Measurements from ENCODE around the gene ITM2B. TPM values are rescaled to one million over a fixed set of nuclear protein-coding genes. Genes with fewer than 3 reads are reported as not detected.

ITM2B gene
- total RNA-seq, 1 experiment from 2014 or later, result 178 TPM

DNA sequence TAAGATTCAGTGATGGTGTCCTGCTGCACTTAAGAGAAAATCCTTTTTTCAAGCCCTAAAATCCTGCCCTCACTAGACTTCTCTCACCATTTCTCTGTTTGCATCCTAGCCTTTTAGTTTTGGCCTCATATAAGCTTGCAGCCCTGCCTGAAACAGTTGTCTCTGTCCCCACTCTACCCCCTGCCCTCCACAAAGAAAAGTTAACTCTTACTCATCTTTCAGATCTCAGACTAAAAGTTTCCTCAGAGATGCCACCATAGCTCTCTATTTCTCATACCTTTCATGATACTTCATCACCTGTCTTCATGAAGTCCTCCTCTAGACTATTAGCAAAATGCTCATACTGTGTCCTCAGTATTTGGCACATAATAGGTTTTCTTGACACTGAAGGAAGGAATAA lies 33.1 kb downstream of the ITM2B start:
- Mint-ChIP-seq H3K27me3 (ENCODE audit: low read depth) (no peaks in the 10 kb centered on the region), H3K4me3 (no peak overlapping the region), H3K9me3 (no peaks in the 10 kb centered on the region), H3K27ac (no peak overlapping the region), H3K4me1 (peaks cover 17% of the 10 kb centered on the region), H3K36me3 (peaks cover 15% of the 10 kb centered on the region)
- ATAC-seq, result no peak
- TF ChIP-seq ZNF263 (CRISPR knock-in tag; IDR thresholded peaks at IDR 0.05; ENCODE audit: low read depth) (no peak), NFYB (CRISPR knock-in tag; conservative IDR thresholded peaks at IDR 0.05; ENCODE audit: low read depth) (no peak), SP1 (CRISPR knock-in tag; conservative IDR thresholded peaks at IDR 0.05) (no peak), MAX (CRISPR knock-in tag; IDR thresholded peaks at IDR 0.05) (no peak), CTCF (IDR thresholded peaks at IDR 0.05) (no peak), ZNF138 (CRISPR knock-in tag; conservative IDR thresholded peaks at IDR 0.05) (no peak), NR2C2 (CRISPR knock-in tag; IDR thresholded peaks at IDR 0.05) (no peak), SOX15 (CRISPR knock-in tag; IDR thresholded peaks at IDR 0.05) (no peak)
- TF ChIP-seq, protein P1, sequence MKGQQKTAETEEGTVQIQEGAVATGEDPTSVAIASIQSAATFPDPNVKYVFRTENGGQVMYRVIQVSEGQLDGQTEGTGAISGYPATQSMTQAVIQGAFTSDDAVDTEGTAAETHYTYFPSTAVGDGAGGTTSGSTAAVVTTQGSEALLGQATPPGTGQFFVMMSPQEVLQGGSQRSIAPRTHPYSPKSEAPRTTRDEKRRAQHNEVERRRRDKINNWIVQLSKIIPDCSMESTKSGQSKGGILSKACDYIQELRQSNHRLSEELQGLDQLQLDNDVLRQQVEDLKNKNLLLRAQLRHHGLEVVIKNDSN (CRISPR knock-in tag; IDR thresholded peaks at IDR 0.05), result no peak
- TF ChIP-seq, protein P2, sequence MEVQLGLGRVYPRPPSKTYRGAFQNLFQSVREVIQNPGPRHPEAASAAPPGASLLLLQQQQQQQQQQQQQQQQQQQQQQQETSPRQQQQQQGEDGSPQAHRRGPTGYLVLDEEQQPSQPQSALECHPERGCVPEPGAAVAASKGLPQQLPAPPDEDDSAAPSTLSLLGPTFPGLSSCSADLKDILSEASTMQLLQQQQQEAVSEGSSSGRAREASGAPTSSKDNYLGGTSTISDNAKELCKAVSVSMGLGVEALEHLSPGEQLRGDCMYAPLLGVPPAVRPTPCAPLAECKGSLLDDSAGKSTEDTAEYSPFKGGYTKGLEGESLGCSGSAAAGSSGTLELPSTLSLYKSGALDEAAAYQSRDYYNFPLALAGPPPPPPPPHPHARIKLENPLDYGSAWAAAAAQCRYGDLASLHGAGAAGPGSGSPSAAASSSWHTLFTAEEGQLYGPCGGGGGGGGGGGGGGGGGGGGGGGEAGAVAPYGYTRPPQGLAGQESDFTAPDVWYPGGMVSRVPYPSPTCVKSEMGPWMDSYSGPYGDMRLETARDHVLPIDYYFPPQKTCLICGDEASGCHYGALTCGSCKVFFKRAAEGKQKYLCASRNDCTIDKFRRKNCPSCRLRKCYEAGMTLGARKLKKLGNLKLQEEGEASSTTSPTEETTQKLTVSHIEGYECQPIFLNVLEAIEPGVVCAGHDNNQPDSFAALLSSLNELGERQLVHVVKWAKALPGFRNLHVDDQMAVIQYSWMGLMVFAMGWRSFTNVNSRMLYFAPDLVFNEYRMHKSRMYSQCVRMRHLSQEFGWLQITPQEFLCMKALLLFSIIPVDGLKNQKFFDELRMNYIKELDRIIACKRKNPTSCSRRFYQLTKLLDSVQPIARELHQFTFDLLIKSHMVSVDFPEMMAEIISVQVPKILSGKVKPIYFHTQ (CRISPR knock-in tag; IDR thresholded peaks at IDR 0.05), result no peak
- TF ChIP-seq, protein P3, sequence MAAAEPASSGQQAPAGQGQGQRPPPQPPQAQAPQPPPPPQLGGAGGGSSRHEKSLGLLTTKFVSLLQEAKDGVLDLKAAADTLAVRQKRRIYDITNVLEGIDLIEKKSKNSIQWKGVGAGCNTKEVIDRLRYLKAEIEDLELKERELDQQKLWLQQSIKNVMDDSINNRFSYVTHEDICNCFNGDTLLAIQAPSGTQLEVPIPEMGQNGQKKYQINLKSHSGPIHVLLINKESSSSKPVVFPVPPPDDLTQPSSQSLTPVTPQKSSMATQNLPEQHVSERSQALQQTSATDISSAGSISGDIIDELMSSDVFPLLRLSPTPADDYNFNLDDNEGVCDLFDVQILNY (CRISPR knock-in tag; IDR thresholded peaks at IDR 0.05), result no peak
- ChIA-PET POLR2A (no interaction called here), CTCF (no interaction called here)
- DNase-seq (ENCODE audit: low spot score), result no peak

DNA sequence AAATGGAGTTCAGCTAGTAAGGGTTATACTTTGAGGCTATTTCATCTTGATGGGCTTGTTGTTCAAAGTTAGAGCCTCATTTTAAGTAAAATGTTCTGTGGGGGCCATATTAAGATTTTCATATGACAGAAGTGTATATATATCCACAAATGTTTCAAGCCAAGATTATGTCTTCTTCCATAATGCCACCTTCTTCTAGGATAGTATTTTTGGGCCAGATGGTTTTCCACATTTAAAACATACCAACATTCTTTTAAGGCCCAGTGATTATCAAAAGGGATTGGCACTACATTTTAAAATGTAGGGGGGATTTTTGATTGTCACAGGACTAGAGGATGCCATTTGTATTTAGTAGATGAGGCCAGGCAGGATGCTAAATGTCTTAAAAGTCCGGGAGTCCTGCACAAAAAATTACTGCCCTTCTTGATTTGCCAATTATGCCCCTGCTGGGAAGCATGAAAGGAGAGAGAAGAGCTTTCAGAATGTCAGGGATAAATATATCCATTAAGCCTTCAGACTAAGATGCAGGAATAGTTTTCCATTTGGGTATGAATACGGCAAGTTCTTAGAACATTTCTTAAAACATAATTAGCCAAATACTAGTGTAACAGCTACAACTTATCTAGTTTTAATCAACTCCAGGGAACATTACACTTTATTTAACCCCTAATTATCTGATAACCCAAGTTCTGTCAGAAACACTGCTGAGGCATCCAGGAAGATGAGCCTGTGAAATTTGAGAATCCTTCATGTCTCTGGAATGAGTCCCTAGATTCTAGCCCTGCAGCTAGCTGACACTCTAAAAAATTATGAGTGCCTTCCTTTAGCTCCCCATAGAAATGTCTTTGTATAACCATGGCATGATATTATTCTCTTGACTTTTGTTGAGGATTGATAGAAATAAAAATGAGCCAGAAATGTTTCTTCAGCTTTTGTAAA lies 34.0 kb downstream of the ITM2B start:
- Mint-ChIP-seq H3K9me3 (no peaks in the 10 kb centered on the region), H3K4me3 (no peak overlapping the region), H3K27me3 (ENCODE audit: low read depth) (no peaks in the 10 kb centered on the region), H3K4me1 (peaks cover 17% of the 10 kb centered on the region), H3K27ac (no peak overlapping the region), H3K36me3 (peaks cover 13% of the 10 kb centered on the region)
- ChIA-PET POLR2A (no interaction called here), CTCF (interaction anchor here (0.8 kb wide), 1 partner anchor 9 kb away, joined by 3 read pairs; no protein-coding TSS in a partner anchor)
- DNase-seq (ENCODE audit: low spot score) (no peak), ATAC-seq (no peak)
- no peak for TF ChIP-seq SMAD4 (CRISPR knock-in tag; IDR thresholded peaks at IDR 0.05)
- TF ChIP-seq ESRRA (CRISPR knock-in tag; IDR thresholded peaks at IDR 0.05; ENCODE audit: borderline replicate concordance), result no peak

GRCh38 chr13:48268019-48268418 lies 35.0 kb downstream of the ITM2B start:
- Mint-ChIP-seq H3K4me1 (peaks cover 17% of the 10 kb centered on the region), H3K27me3 (ENCODE audit: low read depth) (no peaks in the 10 kb centered on the region), H3K4me3 (no peak overlapping the region), H3K27ac (no peak overlapping the region), H3K9me3 (no peaks in the 10 kb centered on the region), H3K36me3 (peaks cover 4% of the 10 kb centered on the region; the same call in 1 of the 2 replicates)
- ChIA-PET POLR2A (no interaction called here), CTCF (interaction anchor here (0.8 kb wide), 1 partner anchor 11 kb away, joined by 3 read pairs; no protein-coding TSS in a partner anchor)
- no peak for ATAC-seq
- no peak for DNase-seq (ENCODE audit: low spot score)
- TF ChIP-seq ATF3 (CRISPR knock-in tag; conservative IDR thresholded peaks at IDR 0.05) (no peak), ZNF232 (CRISPR knock-in tag; IDR thresholded peaks at IDR 0.05) (no peak), RELA (CRISPR knock-in tag; IDR thresholded peaks at IDR 0.05; ENCODE audit: borderline replicate concordance) (no peak), NR3C1 (CRISPR knock-in tag; conservative IDR thresholded peaks at IDR 0.05; ENCODE audit: low read depth) (no peak), ZNF532 (CRISPR knock-in tag; IDR thresholded peaks at IDR 0.05; ENCODE audit: borderline replicate concordance) (no peak), EMX1 (CRISPR knock-in tag; IDR thresholded peaks at IDR 0.05) (no peak), ZBTB21 (CRISPR knock-in tag; IDR thresholded peaks at IDR 0.05; ENCODE audit: borderline replicate concordance) (no peak), ZNF219 (CRISPR knock-in tag; IDR thresholded peaks at IDR 0.05; ENCODE audit: borderline replicate concordance) (no peak)
